Stimulated activated CD8-positive, alpha-beta memory T cell treated with anti-CD3 and anti-CD28 coated beads, Interleukin-15, amount 100 ng/mL, for 24 hours (primary cell): ENCODE measurements around the gene ATF7.
"Not testable (repeated sequence)": the region's sequence is repeated elsewhere in the genome, so short reads cannot be mapped to it uniquely, and the experiment has no call there.

Source experiments
- DNase-seq: peaks from one replicate; pipeline ENCODE4 v3.0.0-alpha.2; 2020; ENCODE audit warnings: low read depth

Gene ATF7

DNA sequence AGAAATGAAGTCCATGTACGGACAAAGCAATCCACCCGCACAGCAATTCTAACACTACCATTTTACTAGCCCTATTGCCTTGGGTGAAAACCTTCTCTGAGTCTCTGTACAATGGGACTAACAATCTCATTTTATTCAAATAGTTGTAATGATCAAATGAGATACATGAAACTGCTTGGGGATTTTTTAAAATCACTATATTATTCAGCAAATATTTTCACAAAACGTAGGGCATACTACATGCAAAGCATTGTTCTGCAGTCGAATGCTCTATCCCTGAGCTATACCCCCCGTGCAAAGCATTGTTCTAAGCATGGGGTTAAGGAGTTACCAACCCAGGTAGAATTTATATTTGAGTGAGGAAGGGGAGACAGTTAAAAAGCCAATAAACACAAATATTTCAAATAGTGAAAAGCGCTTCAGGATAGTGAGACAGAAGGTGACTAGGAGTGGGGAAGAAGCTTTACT lies 554 bp upstream of the ATF7 start:
- DNase-seq = no peak

DNA sequence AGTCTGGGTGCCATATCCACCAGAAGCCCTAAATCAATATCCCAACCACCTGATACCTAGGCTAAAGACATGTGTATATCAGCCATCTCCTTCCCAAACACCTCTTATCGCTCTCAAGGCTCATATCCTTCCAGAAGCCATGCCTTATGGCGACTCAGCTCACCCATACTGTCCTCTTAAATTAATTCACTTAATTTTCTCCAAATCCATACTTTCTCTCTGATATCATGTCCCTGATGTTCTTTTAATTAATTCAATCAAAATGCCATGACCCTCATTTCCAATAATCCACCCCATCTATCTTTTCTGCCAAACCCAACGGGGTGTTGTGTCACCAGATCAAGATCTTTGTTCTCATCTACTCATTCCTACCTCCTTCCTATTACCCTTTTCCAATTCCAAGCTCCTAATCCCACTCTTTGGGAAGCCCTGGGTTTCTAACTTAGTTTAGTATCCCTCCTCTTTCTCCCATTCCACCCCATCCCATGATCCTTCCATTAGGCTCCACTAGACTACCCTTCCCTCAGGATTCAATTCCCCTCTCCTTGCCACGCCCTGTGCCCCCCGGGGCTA lies 723 bp downstream of the ATF7 start:
- DNase-seq = no peak

DNA sequence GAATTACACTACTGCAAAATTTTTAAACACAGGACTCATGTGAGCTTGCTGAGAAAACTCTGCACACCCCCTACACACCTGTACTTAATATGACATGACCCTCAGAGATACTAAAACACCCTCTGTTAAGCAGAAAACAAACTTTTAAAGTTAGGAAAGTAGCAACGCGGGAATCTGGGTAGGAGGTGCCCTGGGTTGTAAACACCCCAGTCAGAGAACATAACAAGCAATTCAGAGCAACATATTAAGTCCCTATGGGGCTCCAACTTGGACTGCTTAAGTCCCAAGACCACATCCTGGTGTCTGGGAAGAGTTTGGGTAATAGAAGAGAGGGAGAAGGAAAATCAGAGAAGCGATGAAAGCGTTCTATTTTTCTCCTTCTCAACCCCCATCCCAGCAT lies 1.2 kb downstream of the ATF7 start:
- no peak for DNase-seq

DNA sequence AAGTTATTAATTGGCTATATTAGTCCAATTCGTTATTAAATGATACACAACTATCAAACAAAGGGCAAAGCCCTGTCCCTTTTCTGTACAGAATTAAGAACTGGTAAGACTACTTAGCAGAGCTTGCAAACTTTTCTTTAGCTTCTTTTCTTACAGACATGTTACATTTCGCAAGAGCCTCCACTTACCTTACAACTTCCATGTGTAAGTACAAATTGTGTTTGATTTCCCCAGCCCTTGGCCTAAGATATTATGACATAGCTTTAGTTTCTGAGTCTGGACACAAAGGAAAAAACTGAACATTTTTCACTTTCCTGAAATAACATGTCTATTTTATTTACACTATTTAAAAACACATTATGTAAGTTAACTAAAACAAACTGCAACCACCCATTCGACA lies 1.7 kb downstream of the ATF7 start:
- DNase-seq = no peak

DNA sequence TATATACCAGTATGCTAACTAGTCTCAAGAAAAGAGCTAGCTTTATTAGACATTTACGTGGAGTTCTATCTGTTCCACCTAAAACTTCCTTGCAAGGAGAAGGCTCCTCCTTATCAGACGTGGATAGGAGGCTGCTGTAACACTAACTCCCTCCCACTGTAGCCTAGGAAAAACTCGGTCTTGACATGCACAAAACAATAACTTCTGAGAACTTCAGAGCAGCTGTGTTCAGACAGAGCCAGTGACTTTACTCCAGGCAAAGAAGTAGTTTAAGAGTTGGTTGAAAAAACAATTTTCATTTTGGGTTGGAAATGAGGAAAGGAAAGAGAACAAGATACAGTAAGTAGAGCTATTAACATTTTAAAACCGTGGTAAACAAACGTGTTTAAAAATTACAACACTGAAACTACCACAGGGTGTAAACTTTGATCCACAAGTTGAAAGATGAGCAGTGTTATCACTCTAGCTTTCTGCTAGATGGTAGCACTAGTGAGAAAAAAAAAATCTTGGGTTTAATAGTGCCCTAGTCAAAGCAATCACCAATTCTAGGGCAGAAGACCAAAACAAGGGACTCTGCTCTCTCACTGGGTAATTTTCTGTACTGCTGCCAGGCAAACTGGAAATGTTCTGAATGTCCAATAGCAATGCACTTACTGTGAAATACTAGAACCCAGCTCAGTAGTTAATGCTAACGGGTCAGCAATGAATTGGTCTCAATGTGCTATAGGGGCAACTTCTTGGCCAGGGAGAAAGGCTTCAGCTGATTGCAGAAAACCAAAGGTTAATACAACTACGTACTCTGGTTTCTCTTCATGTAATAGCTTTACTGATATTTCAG lies 2.4 kb downstream of the ATF7 start:
- DNase-seq = no peak

DNA sequence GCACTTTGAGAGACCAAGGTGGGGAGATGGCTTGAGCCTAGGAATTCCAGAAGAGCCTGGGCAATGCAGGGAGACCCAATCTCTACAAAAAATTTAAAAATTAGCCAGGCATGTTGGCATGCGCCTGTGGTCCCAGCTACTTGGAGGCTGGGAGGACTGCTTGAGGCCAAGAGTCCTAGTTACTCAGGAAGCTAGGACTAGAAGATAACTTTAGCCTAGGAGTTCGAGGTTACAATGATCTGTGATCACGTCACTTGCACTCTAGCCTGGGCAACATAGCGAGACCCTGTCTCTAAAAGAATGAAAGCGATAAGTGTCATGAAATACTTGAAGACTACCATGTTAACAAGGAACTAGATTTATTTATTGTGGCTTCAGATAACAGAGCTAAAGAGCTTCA lies 3.5 kb downstream of the ATF7 start:
- no peak for DNase-seq

DNA sequence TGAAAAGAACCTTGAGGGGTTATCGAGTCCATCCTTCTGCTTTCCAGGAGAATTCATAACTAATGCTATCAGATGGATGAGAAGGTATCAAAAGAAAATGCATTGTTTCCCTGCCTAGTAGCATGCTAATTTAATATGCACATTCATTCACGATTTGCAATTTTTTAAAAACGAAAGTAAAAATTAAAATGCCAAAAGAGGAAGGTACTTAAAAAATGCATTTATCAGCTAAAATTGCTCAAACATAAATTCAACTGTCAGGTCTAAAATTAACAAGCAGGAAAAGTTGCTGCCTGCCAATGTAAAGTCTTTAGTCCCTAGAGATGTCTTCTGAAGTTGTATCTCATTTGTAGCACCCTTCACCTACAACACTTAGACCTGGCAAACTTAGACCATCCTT lies 7.9 kb downstream of the ATF7 start:
- DNase-seq = no peak

DNA sequence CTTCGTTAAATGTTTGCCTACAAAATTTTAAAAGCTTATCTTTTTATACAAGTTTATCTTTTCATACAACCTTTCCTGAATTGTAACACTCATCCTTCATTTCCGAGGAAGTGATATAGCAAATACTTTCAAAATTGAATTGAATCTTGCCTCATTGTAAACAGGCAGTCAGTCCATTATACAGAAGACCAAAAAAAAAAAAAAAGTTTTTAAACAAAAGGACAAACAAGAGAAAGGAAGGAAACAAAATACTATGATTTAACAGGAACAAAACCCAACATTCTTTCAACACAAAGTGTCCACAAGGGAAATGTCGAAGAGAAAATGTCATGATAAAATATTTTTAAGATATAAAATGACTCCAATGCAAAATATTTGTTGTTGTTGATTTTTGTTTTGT lies 8.5 kb downstream of the ATF7 start:
- no peak for DNase-seq

DNA sequence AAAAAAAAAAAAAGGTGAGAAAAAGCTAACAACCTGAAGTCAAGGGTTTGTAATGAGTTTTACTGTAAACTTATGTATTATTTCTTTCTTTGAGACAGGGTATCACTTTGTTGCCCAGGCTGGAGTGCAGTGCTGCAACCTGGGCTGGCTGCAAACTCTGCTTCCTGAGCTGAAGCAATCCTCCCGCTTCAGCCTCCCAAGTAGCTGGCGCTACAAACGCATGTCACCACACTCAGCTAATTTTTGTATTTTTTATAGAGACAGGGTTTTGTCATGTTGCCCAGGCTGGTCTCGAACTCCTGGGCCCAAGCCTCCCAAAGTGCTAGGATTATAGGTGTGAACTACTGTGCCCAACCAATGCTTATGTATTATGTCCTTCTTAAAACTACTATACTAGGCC lies 9.2 kb downstream of the ATF7 start:
- DNase-seq = no peak

DNA sequence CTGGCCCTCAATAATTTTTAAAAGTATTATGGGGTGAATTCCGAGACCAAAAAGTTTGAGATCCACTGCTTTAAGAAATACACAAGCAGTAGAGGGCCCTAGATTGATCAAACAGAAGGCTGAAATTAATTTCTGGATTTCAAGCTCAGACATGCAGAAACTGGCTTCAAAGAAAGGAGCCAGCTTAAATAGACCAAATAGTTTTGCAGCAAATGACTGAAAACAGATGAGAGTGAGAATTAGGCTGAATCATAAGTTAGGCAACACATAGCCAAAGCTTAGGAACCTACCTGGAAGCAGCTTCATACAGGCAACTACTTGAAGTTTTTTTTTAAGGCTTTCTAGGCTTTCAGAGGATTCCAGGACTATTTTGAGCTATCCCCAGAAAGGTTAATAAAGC lies 12.4 kb downstream of the ATF7 start:
- DNase-seq = no peak

DNA sequence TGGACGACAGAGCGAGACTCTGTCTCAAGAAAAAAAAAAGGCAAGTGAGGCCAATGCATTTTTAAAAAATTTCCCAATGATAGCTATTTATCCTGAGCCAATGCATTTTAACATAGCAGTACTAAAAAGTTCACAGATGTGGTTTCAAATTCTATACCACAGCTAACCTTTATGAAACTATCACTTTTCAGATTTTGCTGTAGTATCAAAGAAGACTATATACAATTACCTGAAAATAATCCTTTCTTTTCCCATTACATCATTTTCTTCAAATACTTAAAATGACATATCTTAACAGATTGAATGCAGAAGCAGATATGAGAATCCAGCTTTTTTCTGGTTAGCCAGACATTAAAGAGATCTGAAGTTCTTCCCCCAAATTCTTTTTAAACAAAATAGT lies 13.2 kb downstream of the ATF7 start:
- DNase-seq = no peak

DNA sequence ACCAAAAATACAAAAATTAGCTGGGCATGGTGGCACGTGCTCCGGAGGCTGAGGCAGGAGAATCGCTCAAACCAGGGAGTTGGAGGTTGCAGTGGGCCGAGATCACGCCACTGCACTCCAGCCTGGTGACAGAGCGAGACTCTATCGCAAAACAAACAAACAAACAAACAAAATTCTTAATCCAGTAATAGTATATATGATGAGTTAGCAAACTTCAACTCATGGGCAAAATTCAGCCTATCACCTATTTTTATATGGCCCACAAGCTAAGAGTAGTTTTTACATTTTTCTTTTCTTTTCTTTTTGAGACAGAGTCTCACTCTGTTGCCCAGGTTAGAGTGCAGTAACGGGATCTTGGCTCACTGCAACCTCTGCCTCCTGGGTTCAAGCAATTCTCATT lies 14.9 kb downstream of the ATF7 start:
- DNase-seq = no peak

DNA sequence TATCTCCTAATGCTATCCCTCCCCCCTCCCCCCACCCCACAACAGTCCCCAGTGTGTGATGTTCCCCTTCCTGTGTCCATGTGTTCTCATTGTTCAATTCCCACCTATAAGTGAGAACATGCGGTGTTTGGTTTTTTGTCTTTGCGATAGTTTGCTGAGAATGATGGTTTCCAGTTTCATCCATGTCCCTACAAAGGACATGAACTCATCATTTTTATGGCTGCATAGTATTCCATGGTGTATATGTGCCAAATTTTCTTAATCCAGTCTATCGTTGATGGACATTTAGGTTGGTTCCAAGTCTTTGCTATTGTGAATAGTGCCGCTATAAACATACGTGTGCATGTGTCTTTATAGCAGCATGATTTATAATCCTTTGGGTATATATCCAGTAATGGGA lies 19.5 kb downstream of the ATF7 start:
- not testable (repeated sequence) for DNase-seq

DNA sequence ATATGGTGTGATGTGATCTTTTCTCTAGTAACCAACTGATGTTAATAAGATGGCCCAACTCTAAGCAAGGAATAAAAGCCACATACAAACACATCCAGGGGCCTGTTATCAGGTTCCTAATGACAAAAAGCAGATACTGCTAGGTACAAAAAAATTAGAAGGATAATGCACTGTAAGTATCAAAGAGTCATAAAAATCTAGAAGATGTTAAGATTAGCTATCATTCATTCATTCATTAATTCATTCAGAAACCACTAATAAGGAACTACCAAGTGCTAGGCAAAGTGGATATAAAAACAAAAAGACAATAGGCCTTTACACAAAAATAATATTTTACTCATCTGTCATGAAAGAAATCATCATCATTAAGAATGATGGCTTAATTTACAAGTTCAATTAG lies 21.6 kb downstream of the ATF7 start:
- no peak for DNase-seq

DNA sequence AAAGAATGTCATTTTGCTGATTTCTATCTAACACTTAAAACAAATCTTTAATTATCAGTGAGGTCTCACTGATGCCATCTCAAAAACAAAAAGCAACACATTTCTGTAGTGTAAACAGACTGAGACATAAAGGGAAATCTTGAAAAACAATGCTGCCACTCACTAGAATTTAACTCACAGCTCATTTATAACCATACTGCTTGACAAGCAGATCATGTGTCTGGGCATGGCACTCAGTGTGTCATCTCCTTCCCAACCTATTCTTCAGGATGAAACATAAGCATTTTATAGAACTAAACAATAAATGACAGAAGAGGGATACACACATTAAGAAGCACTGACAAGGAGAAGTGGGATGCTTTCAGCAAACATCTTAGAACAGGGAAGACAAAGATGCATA lies 22.4 kb downstream of the ATF7 start:
- DNase-seq = no peak

DNA sequence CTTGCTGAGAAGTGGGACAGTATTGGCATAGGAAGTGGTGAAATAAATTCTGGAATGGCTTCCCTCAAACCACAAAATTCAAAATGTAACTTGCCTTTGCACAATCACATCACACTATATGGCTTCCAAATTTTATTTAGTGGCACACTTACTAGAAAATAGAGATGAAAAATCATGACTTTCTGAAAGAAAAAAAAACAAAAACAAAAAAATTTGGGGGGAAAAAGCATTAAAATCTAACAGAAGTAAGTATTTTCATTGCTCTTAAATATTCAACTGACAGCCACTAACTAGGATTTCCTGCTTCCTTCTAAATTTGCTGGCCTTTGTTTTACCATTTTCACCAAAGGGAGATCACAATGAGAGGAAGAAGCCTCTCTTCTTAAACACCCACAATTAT lies 23.0 kb downstream of the ATF7 start:
- no peak for DNase-seq

DNA sequence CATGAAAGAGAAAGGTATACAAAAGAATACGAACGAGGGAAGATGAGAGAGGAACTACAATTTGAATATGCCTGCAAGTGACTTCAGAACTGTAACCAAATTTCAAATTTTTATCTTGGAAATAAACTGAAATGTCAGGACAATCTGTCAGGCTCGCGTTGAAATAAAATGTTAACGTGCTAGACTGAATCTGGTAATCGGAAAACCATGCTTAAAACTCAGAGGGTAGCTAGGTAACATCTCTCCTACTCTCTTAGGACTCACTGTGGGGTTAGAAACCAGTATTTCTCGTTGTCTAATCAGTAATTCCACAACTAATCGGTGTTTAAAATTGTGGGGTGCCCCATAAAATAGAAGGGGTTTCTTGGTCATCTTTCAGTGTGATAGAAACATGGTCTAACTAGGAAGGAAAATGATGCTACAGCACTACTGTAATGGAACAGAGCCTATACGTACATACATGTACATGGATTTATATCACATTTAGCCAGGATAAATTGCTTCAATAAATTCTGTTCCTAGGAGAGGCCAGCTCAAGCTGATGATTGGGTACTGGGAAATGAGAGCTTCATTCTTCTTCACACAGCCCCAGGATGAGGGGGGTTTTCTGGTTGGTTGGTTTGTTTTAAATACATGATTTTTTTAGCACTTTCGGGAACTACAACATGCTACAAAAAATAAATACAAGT lies 23.9 kb downstream of the ATF7 start:
- DNase-seq = no peak

DNA sequence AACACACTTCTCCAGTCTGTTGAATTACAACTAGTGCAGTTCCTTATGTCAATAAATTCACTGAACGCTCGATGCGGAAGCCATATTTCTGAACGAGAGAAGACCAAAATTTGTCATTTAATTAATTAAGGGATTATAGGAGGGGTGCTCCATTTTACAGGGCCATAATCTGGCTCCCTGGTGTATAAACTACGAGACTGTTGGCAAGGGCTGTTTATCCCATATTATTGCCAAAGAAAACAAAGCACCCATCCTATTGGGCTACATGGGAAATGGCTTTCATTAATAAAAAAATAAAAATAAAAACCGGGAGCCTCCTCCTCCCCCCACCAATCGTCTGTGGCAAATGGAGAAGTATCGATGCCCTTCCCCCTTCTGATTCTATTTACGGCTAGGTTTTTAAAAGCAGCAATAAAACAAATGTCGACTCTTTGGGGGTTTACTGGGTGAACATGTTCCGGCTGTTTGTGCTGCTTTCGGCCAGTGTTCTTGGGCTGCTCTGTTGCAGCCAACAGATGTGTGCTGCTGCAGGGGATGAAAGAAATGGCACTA lies 24.8 kb downstream of the ATF7 start:
- DNase-seq = no peak

DNA sequence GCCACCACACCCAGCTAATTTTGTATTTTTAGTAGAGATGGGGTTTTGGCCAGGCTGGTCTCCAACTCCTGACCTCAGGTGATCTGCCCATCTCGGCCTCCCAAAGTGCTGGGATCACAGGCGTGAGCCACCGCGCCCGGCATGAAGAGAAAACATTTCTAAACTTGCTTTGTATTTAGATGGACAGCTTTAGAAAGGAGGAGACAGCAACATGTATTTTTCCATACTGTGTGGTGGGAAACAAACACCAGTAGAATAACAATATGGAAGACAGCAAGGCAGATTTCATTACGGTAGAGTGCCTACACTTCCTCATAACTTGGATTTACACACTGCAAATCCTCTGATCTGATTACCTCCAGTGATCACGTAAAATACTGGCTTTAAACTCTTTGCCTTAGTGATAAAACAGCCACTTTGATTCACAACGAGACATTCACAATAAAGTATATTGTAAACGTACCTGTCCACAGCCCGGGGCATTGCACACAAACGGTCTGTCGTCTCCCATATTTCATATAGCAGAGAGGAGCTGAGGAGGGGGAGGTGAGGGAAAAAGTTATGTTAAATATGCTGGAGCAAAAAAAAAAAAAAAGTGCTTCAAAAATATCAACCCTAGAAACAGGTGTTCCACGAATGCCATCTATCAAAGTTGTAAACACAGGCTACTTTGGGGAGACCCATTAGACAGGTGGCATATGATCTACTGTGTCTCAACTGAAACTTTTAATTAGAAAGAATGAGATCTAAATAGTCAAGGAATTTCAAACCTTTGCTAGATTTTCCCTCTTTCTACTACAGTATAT lies 25.5 kb downstream of the ATF7 start:
- no peak for DNase-seq

DNA sequence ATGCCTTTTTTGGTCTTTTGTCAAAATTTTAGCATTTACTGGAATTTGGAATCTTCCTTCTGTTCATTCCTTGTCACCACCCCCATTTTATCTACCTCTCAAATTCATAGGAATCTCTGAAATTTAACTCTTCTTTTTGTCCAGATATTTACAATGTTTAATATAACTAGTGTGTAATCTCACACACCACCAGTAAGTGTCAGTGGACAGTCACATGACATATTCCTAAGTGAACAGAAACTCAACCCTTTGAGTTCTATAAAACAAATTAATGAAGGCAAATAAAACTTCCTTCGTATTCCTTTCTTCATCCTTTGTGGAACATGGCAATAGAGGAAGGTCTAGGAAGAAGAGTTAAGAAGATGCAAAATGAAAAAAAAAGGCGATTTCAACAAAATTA lies 26.6 kb downstream of the ATF7 start:
- DNase-seq = no peak

DNA sequence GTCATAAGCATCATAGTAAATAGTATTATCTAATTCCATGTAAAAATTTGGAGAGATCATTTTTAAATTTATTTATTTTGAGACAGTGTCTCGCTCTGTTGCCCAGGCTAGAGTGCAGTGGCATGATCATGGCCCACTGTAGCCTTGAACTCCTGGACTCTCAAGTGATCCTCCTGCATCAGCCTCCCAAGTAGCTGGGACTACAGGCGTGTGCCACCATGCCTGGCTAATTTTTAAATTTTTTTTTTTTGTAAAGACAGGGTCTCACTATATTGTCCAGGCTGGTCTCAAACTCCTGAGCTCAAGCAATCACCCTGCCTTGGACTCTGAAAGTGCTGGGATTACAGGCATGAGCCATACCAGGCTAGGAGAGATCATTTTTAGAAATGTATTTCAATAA lies 27.2 kb downstream of the ATF7 start:
- DNase-seq = not testable (repeated sequence)

DNA sequence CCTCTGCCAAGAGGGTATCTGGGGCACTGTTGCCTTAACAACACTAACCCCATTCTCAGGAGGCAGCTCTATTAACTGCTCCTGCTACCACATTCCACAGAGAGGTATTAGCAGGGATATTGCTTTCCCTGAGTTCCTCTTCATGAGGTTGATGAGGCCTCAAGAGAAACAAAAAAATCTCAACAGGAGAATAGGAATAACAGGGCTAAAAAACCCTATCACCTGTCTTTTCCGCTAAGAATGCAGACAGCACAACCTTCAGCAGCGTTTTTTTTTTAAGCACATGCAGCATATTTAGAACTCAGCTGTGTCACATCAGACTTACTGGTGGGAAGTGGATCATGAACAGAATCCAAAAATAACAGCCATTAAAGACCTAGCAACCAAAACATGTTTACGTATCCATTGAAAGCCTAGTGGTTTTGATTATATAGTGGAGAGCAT lies 29.2 kb downstream of the ATF7 start:
- no peak for DNase-seq
